HepG2 (cell line): ENCODE data around the gene METTL5. TPM values are rescaled to one million over a fixed set of nuclear protein-coding genes. Genes with fewer than 3 reads are reported as not detected.

Experiments used
- ATAC-seq: fragments of 200-7000 bp; cut with Tn5 transposase; 3 replicates; pipeline ENCODE4 v1.9.1; 2020; ENCODE audit warnings: mild to moderate bottlenecking, moderate library complexity
- BruUV-seq: library from RNA; stranded (reverse); fragments of 400-500 nt; replicated peaks from 2 replicates; lab custom pipeline; 2021; lab: Mats Ljungman, UMichigan
- CTCF ChIA-PET: fragments of 300-600 bp; formaldehyde crosslinking; extraction: SDS; loops from one replicate; lab custom pipeline; 2021; ENCODE audit warnings: low total read pairs, inconsistent platforms, low intra/inter-chr PET ratio; lab: Yijun Ruan, JAX
- POLR2A ChIA-PET: fragments of 350-600 bp; sonication (Branson Sonifier 250); formaldehyde crosslinking; loops from one replicate; lab custom pipeline; 2020; ENCODE audit warnings: antibody characterized with exemption, inconsistent platforms; lab: Yijun Ruan, JAX
- DNase-seq: peaks from one replicate; pipeline ENCODE4 v3.0.0-alpha.2; 2015; ENCODE audit warnings: low spot score
- FAIRE-seq: peaks from 3 replicates; lab custom pipeline; 2011; peaks lifted over from hg19 to GRCh38; lab: Jason Lieb, UNC
- H2AFZ ChIP-seq: one replicate; pipeline ENCODE4 v1.6.1; 2011; ENCODE audit warnings: low read length, inconsistent platforms
- H3K27ac ChIP-seq: fragments of 300-600 bp; 3 replicates; pipeline ENCODE4 v1.8.0; 2011; ENCODE audit warnings: mixed run types, mild to moderate bottlenecking, mixed read lengths, low read length, inconsistent platforms; ENCODE audit not compliant: insufficient read depth; ENCODE audit errors: extremely low read length
- H3K27me3 ChIP-seq, 2 experiments: fragments of 200-600 bp in 1 of 2; 2 replicates in 1 of 2; 3 replicates in 1 of 2; pipeline versions ENCODE4 v1.6.0 to v1.8.0; 2011; ENCODE audit warnings: low read length in 2 of 2, mild to moderate bottlenecking in 2 of 2, moderate library complexity in 2 of 2, inconsistent platforms in 1 of 2; ENCODE audit not compliant: insufficient read depth in 2 of 2, control insufficient read depth in 1 of 2
- H3K36me3 ChIP-seq, 2 experiments: fragments of 200-600 bp in 1 of 2; replicated peaks in 1 of 2; 2 replicates in 1 of 2; 3 replicates in 1 of 2; pipeline versions ENCODE4 v1.5.1 to v1.8.0; 2011; ENCODE audit warnings: low read length in 2 of 2, inconsistent platforms in 1 of 2; ENCODE audit not compliant: insufficient read depth in 2 of 2, control insufficient read depth in 1 of 2
- H3K4me1 ChIP-seq: 2 replicates; pipeline ENCODE4 v1.5.1; 2012; ENCODE audit warnings: low read length, inconsistent platforms; ENCODE audit not compliant: insufficient read depth
- H3K4me2 ChIP-seq: 2 replicates; pipeline ENCODE4 v1.6.0; 2011; ENCODE audit warnings: low read depth, low read length, inconsistent platforms
- H3K4me3 ChIP-seq, 3 experiments: fragments of 200-600 bp in 1 of 3; sonication (generic), shearing (Covaris generic) in 1 of 3; replicated peaks in 1 of 3; 2 replicates each; pipeline ENCODE4 v1.5.1; 2011 to 2016; ENCODE audit warnings: low read length in 3 of 3, inconsistent platforms in 2 of 3, low read depth in 2 of 3, mild to moderate bottlenecking in 2 of 3, control low read depth in 1 of 3, mixed read lengths in 1 of 3; ENCODE audit not compliant: insufficient read depth in 1 of 3
- H3K79me2 ChIP-seq: one replicate; pipeline ENCODE4 v1.6.1; 2011; ENCODE audit warnings: low read length, inconsistent platforms; ENCODE audit not compliant: insufficient read depth
- H3K9ac ChIP-seq: 2 replicates; pipeline ENCODE4 v1.6.0; 2011; ENCODE audit warnings: mild to moderate bottlenecking, low read depth, low read length, inconsistent platforms; ENCODE audit not compliant: insufficient read depth
- H3K9me3 ChIP-seq: 2 replicates; pipeline ENCODE4 v1.5.1; 2012; ENCODE audit warnings: mild to moderate bottlenecking, low read length
- H4K20me1 ChIP-seq: 2 replicates; pipeline ENCODE4 v1.6.0; 2011; ENCODE audit warnings: inconsistent platforms, mild to moderate bottlenecking, low read length, moderate library complexity; ENCODE audit not compliant: insufficient read depth
- CC2D1A ChIP-seq: sonication (generic); formaldehyde crosslinking; IDR thresholded peaks from 2 replicates; pipeline ENCODE4 v1.8.1; 2023; ENCODE audit warnings: mild to moderate bottlenecking, missing genetic modification reagents
- MNT ChIP-seq: fragments of 450-650 bp; IDR thresholded peaks from 2 replicates; pipeline ENCODE4 v1.6.1; 2016
- SAP130 ChIP-seq: IDR thresholded peaks from 2 replicates; pipeline ENCODE4 v1.6.1; 2016; ENCODE audit warnings: low read depth
- SOX13 ChIP-seq, 3 experiments: fragments of 450-650 bp in 1 of 3; sonication (generic) in 1 of 3; formaldehyde crosslinking in 1 of 3; IDR thresholded peaks in 2 of 3; conservative IDR thresholded peaks in 1 of 3; 2 replicates each; pipeline versions ENCODE4 v1.5.0 to v1.6.1; 2016 to 2020; ENCODE audit warnings: antibody characterized with exemption in 1 of 3, mild to moderate bottlenecking in 1 of 3, missing compliant biosample characterization in 1 of 3, missing genetic modification reagents in 1 of 3, moderate library complexity in 1 of 3
- SRF ChIP-seq: IDR thresholded peaks from 2 replicates; pipeline ENCODE4 v1.6.1; 2011; ENCODE audit warnings: mild to moderate bottlenecking, low read depth, low read length, moderate library complexity
- ZNF205 ChIP-seq: IDR thresholded peaks from 2 replicates; pipeline ENCODE4 v1.6.1; 2018; ENCODE audit warnings: missing biosample characterization, missing genetic modification reagents
- ZNF737 ChIP-seq: sonication (generic); formaldehyde crosslinking; IDR thresholded peaks from 2 replicates; pipeline ENCODE4 v1.5.0; 2020; ENCODE audit warnings: missing genetic modification reagents, mild to moderate bottlenecking, borderline replicate concordance
- WGBS: methylation state at CpG from one replicate; pipeline ENCODE4 v1.1.6; 2017; ENCODE audit warnings: low lambda C conversion rate; 5-methylcytosine and 5-hydroxymethylcytosine counted together
- in situ Hi-C: cut with HindIII; loops from 2 replicates; pipeline ENCODE4 v1.10.0; 2017; ENCODE audit warnings: low pct_unique_long_range_greater_than_20kb; ENCODE audit not compliant: extremely low pct_ligation_motif_present
- intact Hi-C: fragments of 100-400 bp; cut with micrococcal nuclease; formaldehyde crosslinking; loops from one replicate; pipeline ENCODE4 v1.10.0; 2022; ENCODE audit not compliant: unreplicated experiment
- polyA plus RNA-seq, 8 experiments: library from polyadenylated mRNA; depleted of rRNA in 3 of 8; stranded (reverse) in 7 of 8; unstranded in 1 of 8; fragments of >200 nt; fragmentation: Illumina TruSeq in 4 of 8; extraction: Trizol in 4 of 8; gene quantifications; 2 replicates each; pipeline versions ENCODE4 v1.2.1 to v1.2.3, GENCODE V29; 2011 to 2016; ENCODE audit warnings: low read depth in 4 of 8, missing spikeins in 1 of 8, mixed read lengths in 1 of 8; ENCODE audit not compliant: insufficient read depth in 1 of 8
- total RNA-seq, 5 experiments: library from RNA; depleted of rRNA; stranded (reverse); fragments of >200 nt; fragmentation: Illumina TruSeq; extraction: Trizol; gene quantifications; 2 replicates each; pipeline ENCODE4 v1.2.3, GENCODE V29; 2016; ENCODE audit warnings: low read depth in 1 of 5
- TF ChIP-seq, protein P1 (sequence below): sonication (generic); formaldehyde crosslinking; IDR thresholded peaks from 2 replicates; pipeline ENCODE4 v1.4.0; 2020; ENCODE audit warnings: mild to moderate bottlenecking, missing genetic modification reagents

The METTL5 gene
- total and polyA plus RNA-seq, 2 of the 13 experiments (the other 11 are each of a cell fraction or from before 2014, with no cell fraction given), result 50.7 to 95.1 TPM

GRCh38 chr2:169778446-169778845 is 46.3 kb downstream of the METTL5 start:
- Histone ChIP-seq H3K36me3 (no peaks in the 10 kb centered on the region), H4K20me1 (no peaks in the 10 kb centered on the region), H3K4me2 (0 out of 2 replicates have a peak overlapping the region, but pooled peaks have one; percentile 1), H3K4me3 (no peak overlapping the region), H3K9me3 (no peaks in the 10 kb centered on the region), H3K9ac (no peak overlapping the region), H3K4me1 (peaks cover 29% of the 10 kb centered on the region), H3K27me3 (no peaks in the 10 kb centered on the region), H3K79me2 (no peaks in the 10 kb centered on the region), H3K27ac (no peak overlapping the region), H2AFZ (no peak overlapping the region)
- no peak for TF ChIP-seq SOX13 (IDR thresholded peaks at IDR 0.05)
- TF ChIP-seq SOX13 (CRISPR knock-in tag; conservative IDR thresholded peaks at IDR 0.05 in 1 of 2, IDR thresholded peaks at IDR 0.05 in 1 of 2), result peak in 1 of 2 experiments; percentile 22; a peak in 1 of 4 replicates
- TF ChIP-seq SAP130 (CRISPR knock-in tag), result 0 out of 2 replicates have a peak, but pooled peaks have one; percentile 20
- no peak for TF ChIP-seq ZNF737
- no TSS peak for BruUV-seq
- no peak for FAIRE-seq
- in situ Hi-C loops, result loop anchor here (5.0 kb wide), 1 partner anchor 331 kb away; no protein-coding TSS in a partner anchor
- WGBS, result 58% methylated on average over 3 of the region's 3 CpGs
- POLR2A ChIA-PET, result no interaction called here
- CTCF ChIA-PET, result interaction anchor here (0.7 kb wide), 1 partner anchor 103 kb away, joined by 3 read pairs; no protein-coding TSS in a partner anchor
- ATAC-seq, result no peak
- peak; percentile 28 for DNase-seq
- intact Hi-C loops, result no loop called here

- H3K79me2 ChIP-seq, result no peaks in the 10 kb centered on the region
- H3K27me3 ChIP-seq, result no peaks in the 10 kb centered on the region
- H2AFZ ChIP-seq, result no peak overlapping the region
- no TSS peak for BruUV-seq
- H3K36me3 ChIP-seq, result no peaks in the 10 kb centered on the region
- no peaks in the 10 kb centered on the region for H3K9me3 ChIP-seq
- no peaks in the 10 kb centered on the region for H4K20me1 ChIP-seq
- no peak overlapping the region for H3K27ac ChIP-seq
- in situ Hi-C loops (loop anchor here (5.0 kb wide), 1 partner anchor 329 kb away; no protein-coding TSS in a partner anchor), intact Hi-C loops (no loop called here)
- ChIA-PET CTCF (no interaction called here), POLR2A (no interaction called here)
- H3K4me2 ChIP-seq, result no peak overlapping the region
- no peak for DNase-seq
- FAIRE-seq, result no peak
- TF ChIP-seq MNT (peak; percentile 64), SRF (no peak), CC2D1A (CRISPR knock-in tag) (no peak), ZNF205 (CRISPR knock-in tag) (peak; percentile 97)
- TF ChIP-seq, protein P1, sequence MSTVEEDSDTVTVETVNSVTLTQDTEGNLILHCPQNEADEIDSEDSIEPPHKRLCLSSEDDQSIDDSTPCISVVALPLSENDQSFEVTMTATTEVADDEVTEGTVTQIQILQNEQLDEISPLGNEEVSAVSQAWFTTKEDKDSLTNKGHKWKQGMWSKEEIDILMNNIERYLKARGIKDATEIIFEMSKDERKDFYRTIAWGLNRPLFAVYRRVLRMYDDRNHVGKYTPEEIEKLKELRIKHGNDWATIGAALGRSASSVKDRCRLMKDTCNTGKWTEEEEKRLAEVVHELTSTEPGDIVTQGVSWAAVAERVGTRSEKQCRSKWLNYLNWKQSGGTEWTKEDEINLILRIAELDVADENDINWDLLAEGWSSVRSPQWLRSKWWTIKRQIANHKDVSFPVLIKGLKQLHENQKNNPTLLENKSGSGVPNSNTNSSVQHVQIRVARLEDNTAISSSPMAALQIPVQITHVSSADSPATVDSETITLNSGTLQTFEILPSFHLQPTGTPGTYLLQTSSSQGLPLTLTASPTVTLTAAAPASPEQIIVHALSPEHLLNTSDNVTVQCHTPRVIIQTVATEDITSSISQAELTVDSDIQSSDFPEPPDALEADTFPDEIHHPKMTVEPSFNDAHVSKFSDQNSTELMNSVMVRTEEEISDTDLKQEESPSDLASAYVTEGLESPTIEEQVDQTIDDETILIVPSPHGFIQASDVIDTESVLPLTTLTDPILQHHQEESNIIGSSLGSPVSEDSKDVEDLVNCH (CRISPR knock-in tag), result no peak
- H3K4me1 ChIP-seq, result peaks cover 34% of the 10 kb centered on the region
- WGBS, result 41% methylated on average over 2 of the region's 2 CpGs
- ATAC-seq, result no peak
- no peak overlapping the region for H3K4me3 ChIP-seq
- no peak overlapping the region for H3K9ac ChIP-seq
Measured at GRCh38 chr2:169776252-169776761, 48.4 kb downstream of the METTL5 start.
